Adrenal gland (tissue), 5 donors: ENCODE data around the gene TREM2.

Experiments
- CTCF ChIP-seq, 6 experiments: fragments of 450-650 bp in 4 of 6; fragments of 200-600 bp in 2 of 6; sonication (generic) in 1 of 6; IDR thresholded peaks; 1 replicate in 5 of 6; 2 replicates in 1 of 6; pipeline versions ENCODE4 v1.5.1 to v1.8.0; 2016 to 2021; ENCODE audit warnings: antibody characterized with exemption in 6 of 6, mild to moderate bottlenecking in 2 of 6, moderate library complexity in 1 of 6
- POLR2A ChIP-seq, 2 donors: fragments of 450-650 bp; IDR thresholded peaks; one replicate each; pipeline ENCODE4 v1.6.1; 2017; ENCODE audit warnings: antibody characterized with exemption in 2 of 2, mild to moderate bottlenecking in 2 of 2, moderate library complexity in 1 of 2
- donor health status: DM: no; HTN: no; CAD: no.

- TF ChIP-seq POLR2A (IDR thresholded peaks at IDR 0.05), result no peak
- no peak for TF ChIP-seq CTCF (IDR thresholded peaks at IDR 0.05)
Measured at GRCh38 chr6:41179163-41179562, 16.2 kb upstream of the TREM2 start.
